ENCODE data around the gene MYPN. TPM values are rescaled to one million over a fixed set of nuclear protein-coding genes. Genes with fewer than 3 reads are reported as not detected.
A peak's percentile ranks its signal among the peaks of the same experiment; 100 is the strongest.

MYPN gene
- total RNA-seq, 1 experiment from 2014 or later = 6.0 TPM

DNA sequence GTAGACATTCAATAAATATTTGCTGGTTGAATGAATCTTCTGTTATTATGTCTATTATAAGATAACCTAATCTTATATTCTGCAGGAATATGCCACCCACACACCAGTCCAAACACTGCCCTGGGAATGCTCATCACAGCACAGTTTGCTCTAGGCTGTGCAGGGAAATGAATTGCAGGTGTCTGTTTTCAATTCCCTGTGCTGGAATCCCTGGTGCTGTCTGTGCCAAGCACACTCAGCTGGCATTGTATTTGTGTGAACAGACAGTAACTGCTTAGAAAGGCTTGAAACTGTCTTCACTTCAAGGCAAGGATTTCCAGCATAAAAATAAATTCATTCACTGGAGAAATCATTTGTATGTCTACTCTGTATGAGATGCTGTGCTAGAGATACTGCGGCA lies 102.4 kb downstream of the MYPN start:
- TF ChIP-seq EZH2 (IDR thresholded peaks at IDR 0.05; ENCODE audit: low read length, unreplicated experiment) (no peak), EZH2phosphoT487 (IDR thresholded peaks at IDR 0.05; ENCODE audit: borderline replicate concordance, low read length) (no peak)
- TF ChIP-seq, protein P1, sequence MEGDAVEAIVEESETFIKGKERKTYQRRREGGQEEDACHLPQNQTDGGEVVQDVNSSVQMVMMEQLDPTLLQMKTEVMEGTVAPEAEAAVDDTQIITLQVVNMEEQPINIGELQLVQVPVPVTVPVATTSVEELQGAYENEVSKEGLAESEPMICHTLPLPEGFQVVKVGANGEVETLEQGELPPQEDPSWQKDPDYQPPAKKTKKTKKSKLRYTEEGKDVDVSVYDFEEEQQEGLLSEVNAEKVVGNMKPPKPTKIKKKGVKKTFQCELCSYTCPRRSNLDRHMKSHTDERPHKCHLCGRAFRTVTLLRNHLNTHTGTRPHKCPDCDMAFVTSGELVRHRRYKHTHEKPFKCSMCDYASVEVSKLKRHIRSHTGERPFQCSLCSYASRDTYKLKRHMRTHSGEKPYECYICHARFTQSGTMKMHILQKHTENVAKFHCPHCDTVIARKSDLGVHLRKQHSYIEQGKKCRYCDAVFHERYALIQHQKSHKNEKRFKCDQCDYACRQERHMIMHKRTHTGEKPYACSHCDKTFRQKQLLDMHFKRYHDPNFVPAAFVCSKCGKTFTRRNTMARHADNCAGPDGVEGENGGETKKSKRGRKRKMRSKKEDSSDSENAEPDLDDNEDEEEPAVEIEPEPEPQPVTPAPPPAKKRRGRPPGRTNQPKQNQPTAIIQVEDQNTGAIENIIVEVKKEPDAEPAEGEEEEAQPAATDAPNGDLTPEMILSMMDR (conservative IDR thresholded peaks at IDR 0.05; ENCODE audit: low read depth, low read length) = no peak
- POLR2A ChIA-PET (ENCODE audit: unreplicated experiment) = no interaction called here
- Histone ChIP-seq H3K4me1 (ENCODE audit: insufficient read depth, low read length) (no peaks in the 10 kb centered on the region), H3K9me2 (replicated peaks; ENCODE audit: low read length) (no peaks in the 10 kb centered on the region), H3K9me3 (ENCODE audit: low read length) (no peaks in the 10 kb centered on the region), H3F3A (ENCODE audit: low read length, unreplicated experiment) (no peaks in the 10 kb centered on the region), H4K20me1 (ENCODE audit: low read length) (no peaks in the 10 kb centered on the region), H3K9ac (ENCODE audit: low read length) (no peak overlapping the region), H3K27me3 (ENCODE audit: low read length) (no peaks in the 10 kb centered on the region), H3K36me3 (ENCODE audit: low read depth, low read length) (no peaks in the 10 kb centered on the region), H3K27ac (ENCODE audit: low read length) (no peak overlapping the region), H3K79me2 (ENCODE audit: low read length) (no peaks in the 10 kb centered on the region), H3K4me2 (ENCODE audit: low read length) (no peak overlapping the region), H3K4me3 (ENCODE audit: low read length) (no peak overlapping the region), H2AFZ (ENCODE audit: low read length) (no peak overlapping the region)
- intact Hi-C loops (cut with micrococcal nuclease) = loop anchor here (1.0 kb wide), 2 partner anchors 39 to 91 kb away; no protein-coding TSS in a partner anchor
- CTCF ChIA-PET = interaction anchor here (0.6 kb wide), 1 partner anchor 54 kb away, joined by 4 read pairs; no protein-coding TSS in a partner anchor
- peak; percentile 6; the same call in 1 of the 2 replicates for ATAC-seq
- DNase-seq = no peak
- no TSS peak for BruUV-seq (replicated peaks)

DNA sequence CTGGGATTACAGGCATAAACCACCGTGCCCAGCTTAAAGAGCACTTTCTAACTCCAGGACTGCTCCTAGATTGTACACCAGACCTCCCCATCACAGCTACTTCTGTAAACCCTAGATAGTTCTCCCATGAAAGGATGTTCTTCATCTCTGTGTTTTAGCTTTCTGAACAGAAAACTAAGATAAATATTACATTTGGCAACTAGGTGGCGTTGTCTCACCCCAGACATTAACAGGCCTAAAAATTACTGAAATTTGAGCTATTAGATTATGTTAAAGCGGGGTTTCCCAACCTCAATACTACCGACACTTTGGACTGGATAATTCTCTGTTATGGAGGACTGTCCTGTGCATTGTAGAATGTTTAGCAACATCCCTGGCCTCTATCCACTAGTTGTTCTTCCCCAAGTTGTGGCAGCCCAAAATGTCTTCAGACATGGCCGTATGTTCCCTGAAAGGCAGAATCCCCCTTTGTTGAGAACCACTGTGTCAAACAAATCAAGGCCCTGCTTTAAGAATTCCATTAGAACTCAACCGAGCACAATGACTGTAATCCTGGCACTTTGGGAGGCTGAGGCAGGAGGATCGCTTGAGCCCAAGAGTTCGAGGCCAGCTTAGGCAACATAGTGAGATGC lies 103.5 kb downstream of the MYPN start:
- H3K9me2 ChIP-seq (replicated peaks; ENCODE audit: low read length) = no peaks in the 10 kb centered on the region
- H3K4me3 ChIP-seq (ENCODE audit: low read length) = no peak overlapping the region
- H3K9me3 ChIP-seq (ENCODE audit: low read length) = no peaks in the 10 kb centered on the region
- H3K4me1 ChIP-seq (ENCODE audit: insufficient read depth, low read length) = no peaks in the 10 kb centered on the region
- no peak for TF ChIP-seq EZH2 (IDR thresholded peaks at IDR 0.05; ENCODE audit: low read length, unreplicated experiment)
- TF ChIP-seq, protein P1 (conservative IDR thresholded peaks at IDR 0.05; ENCODE audit: low read depth, low read length) = peak; percentile 95
- TF ChIP-seq EZH2phosphoT487 (IDR thresholded peaks at IDR 0.05; ENCODE audit: borderline replicate concordance, low read length) = no peak
- H3F3A ChIP-seq (ENCODE audit: low read length, unreplicated experiment) = no peaks in the 10 kb centered on the region
- H3K36me3 ChIP-seq (ENCODE audit: low read depth, low read length) = no peaks in the 10 kb centered on the region
- ChIA-PET CTCF (interaction anchor here (0.5 to 1.2 kb wide), 21 partner anchors 8 to 421 kb away, joined by 3 to 130 read pairs (median 4); partner anchors contain the start of genes HNRNPH3 and PBLD), POLR2A (ENCODE audit: unreplicated experiment) (interaction anchor here (0.5 to 0.6 kb wide), 3 partner anchors 35 to 149 kb away, joined by 3 to 12 read pairs (median 5); partner anchors contain the start of gene HERC4)
- H3K27me3 ChIP-seq (ENCODE audit: low read length) = no peaks in the 10 kb centered on the region
- no peak overlapping the region for H3K4me2 ChIP-seq (ENCODE audit: low read length)
- no peak overlapping the region for H3K27ac ChIP-seq (ENCODE audit: low read length)
- DNase-seq (peak; percentile 80), ATAC-seq (peak; percentile 17)
- H3K9ac ChIP-seq (ENCODE audit: low read length) = no peak overlapping the region
- H3K79me2 ChIP-seq (ENCODE audit: low read length) = no peaks in the 10 kb centered on the region
- BruUV-seq (replicated peaks) = no TSS peak
- intact Hi-C loops (cut with micrococcal nuclease) = loop anchor here (1.0 kb wide), 1 partner anchor 89 kb away; no protein-coding TSS in a partner anchor
- H4K20me1 ChIP-seq (ENCODE audit: low read length) = no peaks in the 10 kb centered on the region
- peak overlapping the region; percentile 60 for H2AFZ ChIP-seq (ENCODE audit: low read length)

- Histone ChIP-seq H3K4me3 (ENCODE audit: low read length) (no peak overlapping the region), H3K9me3 (ENCODE audit: low read length) (no peaks in the 10 kb centered on the region), H3K4me2 (ENCODE audit: low read length) (no peak overlapping the region), H3K9me2 (replicated peaks; ENCODE audit: low read length) (no peaks in the 10 kb centered on the region), H2AFZ (ENCODE audit: low read length) (no peak overlapping the region), H3K79me2 (ENCODE audit: low read length) (no peaks in the 10 kb centered on the region), H3K27me3 (ENCODE audit: low read length) (no peaks in the 10 kb centered on the region), H3K9ac (ENCODE audit: low read length) (no peak overlapping the region), H3F3A (ENCODE audit: low read length, unreplicated experiment) (no peaks in the 10 kb centered on the region), H3K4me1 (ENCODE audit: insufficient read depth, low read length) (peaks cover 24% of the 10 kb centered on the region), H3K27ac (ENCODE audit: low read length) (no peak overlapping the region), H3K36me3 (ENCODE audit: low read depth, low read length) (no peaks in the 10 kb centered on the region), H4K20me1 (ENCODE audit: low read length) (no peaks in the 10 kb centered on the region)
- ChIA-PET POLR2A (ENCODE audit: unreplicated experiment) (no interaction called here), CTCF (interaction anchor here (1.0 kb wide), 1 partner anchor 83 kb away, joined by 3 read pairs; no protein-coding TSS in a partner anchor)
- BruUV-seq (replicated peaks) = no TSS peak
- DNase-seq = no peak
- ATAC-seq = peak; percentile 60
- TF ChIP-seq EZH2 (IDR thresholded peaks at IDR 0.05; ENCODE audit: low read length, unreplicated experiment) (no peak), EZH2phosphoT487 (IDR thresholded peaks at IDR 0.05; ENCODE audit: borderline replicate concordance, low read length) (no peak)
- TF ChIP-seq, protein P1 (conservative IDR thresholded peaks at IDR 0.05; ENCODE audit: low read depth, low read length) = no peak
- intact Hi-C loops (cut with micrococcal nuclease) = no loop called here
Observed at GRCh38 chr10:68218786-68219185, 109.5 kb downstream of the MYPN start.

All from PC-3 (cell line).